Neural cell (in vitro differentiated cells): Measurements from ENCODE around the gene AKAP14. TPM values are rescaled to one million over a fixed set of nuclear protein-coding genes. Genes with fewer than 3 reads are reported as not detected.

Experiments used
- H2AFZ ChIP-seq: fragments of 200-600, 300-800 bp; sonication (generic), shearing (Covaris generic); 2 replicates; pipeline ENCODE4 v1.6.0; 2014; ENCODE audit warnings: low read depth, mild to moderate bottlenecking, antibody characterized with exemption, low read length, moderate library complexity
- H3F3A ChIP-seq: fragments of 200-600 bp; shearing (Covaris generic); 2 replicates; pipeline ENCODE4 v1.6.1; 2016; ENCODE audit warnings: mild to moderate bottlenecking, moderate library complexity, mixed read lengths, antibody characterized with exemption, low read length; ENCODE audit not compliant: insufficient read depth, poor library complexity, severe bottlenecking
- H3K27ac ChIP-seq: fragments of 200-600, 300-800 bp; sonication (generic), shearing (Covaris generic); 2 replicates; pipeline ENCODE4 v1.5.1; 2014; ENCODE audit warnings: mild to moderate bottlenecking, low read length, moderate library complexity
- H3K27me3 ChIP-seq: fragments of 300-800, 200-600 bp; sonication (generic), shearing (Covaris generic); 2 replicates; pipeline ENCODE4 v1.6.0; 2014; ENCODE audit warnings: mild to moderate bottlenecking, low read depth, low read length, moderate library complexity; ENCODE audit not compliant: insufficient read depth
- H3K36me3 ChIP-seq: fragments of 300-800, 200-600 bp; sonication (generic), shearing (Covaris generic); 2 replicates; pipeline ENCODE4 v1.5.1; 2014; ENCODE audit warnings: mild to moderate bottlenecking, antibody characterized with exemption, low read length, moderate library complexity; ENCODE audit not compliant: insufficient read depth
- H3K4me2 ChIP-seq: fragments of 300-800, 200-600 bp; sonication (generic), shearing (Covaris generic); 2 replicates; pipeline ENCODE4 v1.6.0; 2014; ENCODE audit warnings: mild to moderate bottlenecking, low read length
- H3K4me3 ChIP-seq: fragments of 300-800, 200-600 bp; sonication (generic), shearing (Covaris generic); 2 replicates; pipeline ENCODE4 v1.5.1; 2014; ENCODE audit warnings: mild to moderate bottlenecking, low read length, moderate library complexity
- H3K79me2 ChIP-seq: fragments of 200-600 bp; shearing (Covaris generic); replicated peaks from 2 replicates; pipeline ENCODE4 v1.6.0; 2014; ENCODE audit warnings: mild to moderate bottlenecking, low read length, moderate library complexity; ENCODE audit not compliant: insufficient read depth
- H3K9ac ChIP-seq: fragments of 300-800, 200-600 bp; sonication (generic), shearing (Covaris generic); 2 replicates; pipeline ENCODE4 v1.6.1; 2016; ENCODE audit warnings: mild to moderate bottlenecking, low read length, mixed read lengths
- H3K9me2 ChIP-seq: fragments of 200-600 bp; shearing (Covaris generic); 2 replicates; pipeline ENCODE4 v1.6.1; 2016; ENCODE audit warnings: mild to moderate bottlenecking, low read length, mixed read lengths; ENCODE audit not compliant: insufficient read depth
- H3K9me3 ChIP-seq: fragments of 200-600, 300-800 bp; sonication (generic), shearing (Covaris generic); 2 replicates; pipeline ENCODE4 v1.6.1; 2016; ENCODE audit warnings: mild to moderate bottlenecking, mixed run types, low read length, moderate library complexity, mixed read lengths
- H4K20me1 ChIP-seq: fragments of 200-600 bp; shearing (Covaris generic); 2 replicates; pipeline ENCODE4 v1.6.1; 2016; ENCODE audit warnings: mild to moderate bottlenecking, mixed run types; ENCODE audit not compliant: insufficient read depth
- EP300 ChIP-seq: fragments of 450-650 bp; conservative IDR thresholded peaks from 2 replicates; pipeline ENCODE4 v1.6.1; 2014; ENCODE audit warnings: antibody characterized with exemption, mild to moderate bottlenecking, moderate library complexity; ENCODE audit not compliant: poor library complexity, severe bottlenecking
- EZH2 ChIP-seq: fragments of 200-600, 300-800 bp; shearing (Covaris generic), sonication (generic); IDR thresholded peaks from 2 replicates; pipeline ENCODE4 v1.6.1; 2014; ENCODE audit warnings: antibody characterized with exemption, low read length, borderline replicate concordance, mild to moderate bottlenecking; ENCODE audit not compliant: insufficient read depth, poor library complexity, severe bottlenecking
- MXI1 ChIP-seq: fragments of 450-650 bp; conservative IDR thresholded peaks from 2 replicates; pipeline ENCODE4 v1.6.1; 2014; ENCODE audit warnings: antibody characterized with exemption, mild to moderate bottlenecking; ENCODE audit not compliant: poor library complexity, severe bottlenecking
- POLR2AphosphoS5 ChIP-seq: IDR thresholded peaks from 2 replicates; pipeline ENCODE4 v1.6.1; 2012
- RAD21 ChIP-seq: fragments of 450-650 bp; conservative IDR thresholded peaks from 2 replicates; pipeline ENCODE4 v1.6.1; 2014; ENCODE audit warnings: antibody characterized with exemption, mild to moderate bottlenecking, moderate library complexity
- SMC3 ChIP-seq: fragments of 450-650 bp; conservative IDR thresholded peaks from 2 replicates; pipeline ENCODE4 v1.6.1; 2014; ENCODE audit warnings: antibody characterized with exemption, mild to moderate bottlenecking, moderate library complexity; ENCODE audit not compliant: poor library complexity
- TAF1 ChIP-seq: IDR thresholded peaks from 2 replicates; pipeline ENCODE4 v1.6.1; 2012; ENCODE audit warnings: low read depth
- polyA plus RNA-seq: library from polyadenylated mRNA; depleted of rRNA; stranded (reverse); fragments of >200 nt; gene quantifications from 2 replicates; pipeline ENCODE4 v1.2.3, GENCODE V29; 2014
- TF ChIP-seq, protein P1 (sequence below): IDR thresholded peaks from 2 replicates; pipeline ENCODE4 v1.6.1; 2012; ENCODE audit warnings: borderline replicate concordance
- TF ChIP-seq, protein P2 (sequence below): fragments of 450-650 bp; IDR thresholded peaks from 2 replicates; pipeline ENCODE4 v1.5.1; 2014; ENCODE audit warnings: antibody characterized with exemption, mild to moderate bottlenecking, moderate library complexity; ENCODE audit not compliant: poor library complexity, severe bottlenecking

The AKAP14 gene
- polyA plus RNA-seq, 1 donor from 2014 or later = 4.2 TPM

DNA sequence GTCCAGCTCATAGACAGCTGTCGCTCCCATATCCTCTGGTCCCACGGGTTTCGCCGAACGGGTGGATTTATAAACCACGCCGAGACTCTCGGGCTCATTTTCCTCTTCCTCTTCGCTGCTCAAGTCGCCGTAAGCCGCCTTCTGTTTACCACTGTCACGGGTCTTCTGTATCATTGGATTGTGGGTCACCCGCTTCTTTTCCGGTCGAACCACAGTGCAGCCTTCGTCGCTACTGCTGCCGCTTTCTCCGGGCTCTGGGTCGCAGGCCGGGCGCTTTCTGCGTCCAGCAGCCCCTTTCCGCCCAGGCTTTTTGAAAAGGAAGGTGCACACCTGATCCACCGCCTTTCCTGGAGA, 24.5 kb upstream of the AKAP14 start:
- Histone ChIP-seq H3K9me2 (no peaks in the 10 kb centered on the region), H3K36me3 (no peaks in the 10 kb centered on the region), H3K27me3 (no peaks in the 10 kb centered on the region), H3K9me3 (no peaks in the 10 kb centered on the region), H2AFZ (no peak overlapping the region), H3K79me2 (peaks cover 15% of the 10 kb centered on the region), H3K27ac (peak overlapping the region; percentile 92), H3K4me3 (peak overlapping the region; percentile 82), H3K9ac (peak overlapping the region; percentile 85), H3F3A (no peaks in the 10 kb centered on the region), H4K20me1 (no peaks in the 10 kb centered on the region), H3K4me2 (no peak overlapping the region)
- no peak for TF ChIP-seq EZH2
- no peak for TF ChIP-seq EP300
- no peak for TF ChIP-seq MXI1
- TF ChIP-seq SMC3 = no peak
- TF ChIP-seq POLR2AphosphoS5 = no peak
- TF ChIP-seq RAD21 = no peak
- TF ChIP-seq, protein P1, sequence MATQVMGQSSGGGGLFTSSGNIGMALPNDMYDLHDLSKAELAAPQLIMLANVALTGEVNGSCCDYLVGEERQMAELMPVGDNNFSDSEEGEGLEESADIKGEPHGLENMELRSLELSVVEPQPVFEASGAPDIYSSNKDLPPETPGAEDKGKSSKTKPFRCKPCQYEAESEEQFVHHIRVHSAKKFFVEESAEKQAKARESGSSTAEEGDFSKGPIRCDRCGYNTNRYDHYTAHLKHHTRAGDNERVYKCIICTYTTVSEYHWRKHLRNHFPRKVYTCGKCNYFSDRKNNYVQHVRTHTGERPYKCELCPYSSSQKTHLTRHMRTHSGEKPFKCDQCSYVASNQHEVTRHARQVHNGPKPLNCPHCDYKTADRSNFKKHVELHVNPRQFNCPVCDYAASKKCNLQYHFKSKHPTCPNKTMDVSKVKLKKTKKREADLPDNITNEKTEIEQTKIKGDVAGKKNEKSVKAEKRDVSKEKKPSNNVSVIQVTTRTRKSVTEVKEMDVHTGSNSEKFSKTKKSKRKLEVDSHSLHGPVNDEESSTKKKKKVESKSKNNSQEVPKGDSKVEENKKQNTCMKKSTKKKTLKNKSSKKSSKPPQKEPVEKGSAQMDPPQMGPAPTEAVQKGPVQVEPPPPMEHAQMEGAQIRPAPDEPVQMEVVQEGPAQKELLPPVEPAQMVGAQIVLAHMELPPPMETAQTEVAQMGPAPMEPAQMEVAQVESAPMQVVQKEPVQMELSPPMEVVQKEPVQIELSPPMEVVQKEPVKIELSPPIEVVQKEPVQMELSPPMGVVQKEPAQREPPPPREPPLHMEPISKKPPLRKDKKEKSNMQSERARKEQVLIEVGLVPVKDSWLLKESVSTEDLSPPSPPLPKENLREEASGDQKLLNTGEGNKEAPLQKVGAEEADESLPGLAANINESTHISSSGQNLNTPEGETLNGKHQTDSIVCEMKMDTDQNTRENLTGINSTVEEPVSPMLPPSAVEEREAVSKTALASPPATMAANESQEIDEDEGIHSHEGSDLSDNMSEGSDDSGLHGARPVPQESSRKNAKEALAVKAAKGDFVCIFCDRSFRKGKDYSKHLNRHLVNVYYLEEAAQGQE = no peak
- TF ChIP-seq, protein P2, sequence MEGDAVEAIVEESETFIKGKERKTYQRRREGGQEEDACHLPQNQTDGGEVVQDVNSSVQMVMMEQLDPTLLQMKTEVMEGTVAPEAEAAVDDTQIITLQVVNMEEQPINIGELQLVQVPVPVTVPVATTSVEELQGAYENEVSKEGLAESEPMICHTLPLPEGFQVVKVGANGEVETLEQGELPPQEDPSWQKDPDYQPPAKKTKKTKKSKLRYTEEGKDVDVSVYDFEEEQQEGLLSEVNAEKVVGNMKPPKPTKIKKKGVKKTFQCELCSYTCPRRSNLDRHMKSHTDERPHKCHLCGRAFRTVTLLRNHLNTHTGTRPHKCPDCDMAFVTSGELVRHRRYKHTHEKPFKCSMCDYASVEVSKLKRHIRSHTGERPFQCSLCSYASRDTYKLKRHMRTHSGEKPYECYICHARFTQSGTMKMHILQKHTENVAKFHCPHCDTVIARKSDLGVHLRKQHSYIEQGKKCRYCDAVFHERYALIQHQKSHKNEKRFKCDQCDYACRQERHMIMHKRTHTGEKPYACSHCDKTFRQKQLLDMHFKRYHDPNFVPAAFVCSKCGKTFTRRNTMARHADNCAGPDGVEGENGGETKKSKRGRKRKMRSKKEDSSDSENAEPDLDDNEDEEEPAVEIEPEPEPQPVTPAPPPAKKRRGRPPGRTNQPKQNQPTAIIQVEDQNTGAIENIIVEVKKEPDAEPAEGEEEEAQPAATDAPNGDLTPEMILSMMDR = no peak
- no peak for TF ChIP-seq TAF1

DNA sequence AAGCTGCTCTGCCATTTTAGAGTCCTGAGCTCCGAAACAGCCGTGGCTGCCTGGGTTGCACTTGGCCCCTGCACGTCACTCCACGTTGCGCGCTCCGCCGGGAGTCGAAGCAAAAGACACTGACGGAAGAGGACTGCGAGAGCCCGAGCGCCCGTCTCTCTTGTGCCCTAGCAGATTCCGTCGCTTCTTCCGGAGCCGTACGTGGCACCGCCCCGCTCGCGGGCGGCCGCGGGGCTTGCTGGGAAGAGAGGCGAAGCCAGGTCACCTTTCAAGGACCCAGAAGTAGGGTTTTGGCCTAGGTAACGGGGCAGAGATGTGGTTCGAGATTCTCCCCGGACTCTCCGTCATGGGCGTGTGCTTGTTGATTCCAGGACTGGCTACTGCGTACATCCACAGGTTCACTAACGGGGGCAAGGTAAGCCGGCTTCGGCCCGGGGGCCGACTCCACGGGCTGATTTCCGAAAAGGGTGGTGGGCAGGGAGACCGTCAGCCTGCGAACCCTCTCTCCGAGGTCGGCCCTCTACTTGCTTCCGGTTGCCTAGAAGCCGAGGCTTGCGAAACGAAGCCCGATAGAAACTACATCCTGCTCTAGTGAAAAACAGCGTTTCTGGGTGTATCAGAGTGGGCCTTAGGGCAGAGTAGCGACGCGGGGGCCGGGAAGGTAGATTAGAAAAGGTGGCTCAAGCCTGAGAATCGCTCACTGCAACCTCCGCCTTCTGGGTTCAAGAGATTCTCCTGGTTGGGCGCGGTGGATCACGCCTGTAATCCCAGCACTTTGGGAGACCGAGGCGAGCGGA, 23.9 kb upstream of the AKAP14 start, which contains the start of the genes NDUFA1 and RNF113A:
NDUFA1 (plus strand) TSS at position 234 of the 797 bp plus-strand sequence; CDS start at position 314, 80 bp downstream.
RNF113A (minus strand) TSS at position 135 of the 797 bp plus-strand sequence; CDS start at position 15, 120 bp downstream.
- Histone ChIP-seq H3K79me2 (peaks cover 15% of the 10 kb centered on the region), H3K9me3 (no peaks in the 10 kb centered on the region), H3K4me2 (peak within 1 kb of the TSS; percentile 25), H3K9me2 (no peaks in the 10 kb centered on the region), H4K20me1 (no peaks in the 10 kb centered on the region), H3K4me3 (peak within 1 kb of the TSS; percentile 82), H2AFZ (peak within 1 kb of the TSS; percentile 65), H3F3A (no peaks in the 10 kb centered on the region), H3K36me3 (no peaks in the 10 kb centered on the region), H3K27me3 (no peaks in the 10 kb centered on the region), H3K9ac (peak within 1 kb of the TSS; percentile 85), H3K27ac (peak within 1 kb of the TSS; percentile 92)
- peak; percentile 91 for TF ChIP-seq POLR2AphosphoS5
- no peak for TF ChIP-seq TAF1
- TF ChIP-seq, protein P1 = peak; percentile 57
- no peak for TF ChIP-seq RAD21
- TF ChIP-seq MXI1 = peak; percentile 43
- TF ChIP-seq EZH2 = no peak
- no peak for TF ChIP-seq SMC3
